22Rv1 (cell line): ENCODE data around the gene ZDHHC11.
A peak's percentile ranks its signal among the peaks of the same experiment; 100 is the strongest.

ENCODE experiments used
- CTCF ChIP-seq: fragments of 450-650 bp; IDR thresholded peaks from 2 replicates; pipeline ENCODE4 v1.5.1; 2017; ENCODE audit warnings: mild to moderate bottlenecking
- ZFX ChIP-seq: fragments of 450-650 bp; IDR thresholded peaks from 2 replicates; pipeline ENCODE4 v1.6.1; 2017; ENCODE audit warnings: antibody characterized with exemption, borderline replicate concordance

GRCh38 chr5:892394-893136, 41.8 kb upstream of the ZDHHC11 start, which contains the start of the genes BRD9 and TRIP13:
- TF ChIP-seq CTCF: peak; percentile 23; the same call in 1 of the 2 replicates
- no peak for TF ChIP-seq ZFX
